CD4-positive, alpha-beta T cell treated with Interleukin-10 for 1 hour (primary cell): ENCODE measurements around the gene CNFN.
A peak's percentile ranks its signal among the peaks of the same experiment; 100 is the strongest.

Source experiments
- DNase-seq: peaks from one replicate; pipeline ENCODE4 v3.0.0-alpha.2; 2020

The CNFN gene, protein sequence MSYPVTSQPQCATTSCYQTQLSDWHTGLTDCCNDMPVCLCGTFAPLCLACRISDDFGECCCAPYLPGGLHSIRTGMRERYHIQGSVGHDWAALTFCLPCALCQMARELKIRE

DNA sequence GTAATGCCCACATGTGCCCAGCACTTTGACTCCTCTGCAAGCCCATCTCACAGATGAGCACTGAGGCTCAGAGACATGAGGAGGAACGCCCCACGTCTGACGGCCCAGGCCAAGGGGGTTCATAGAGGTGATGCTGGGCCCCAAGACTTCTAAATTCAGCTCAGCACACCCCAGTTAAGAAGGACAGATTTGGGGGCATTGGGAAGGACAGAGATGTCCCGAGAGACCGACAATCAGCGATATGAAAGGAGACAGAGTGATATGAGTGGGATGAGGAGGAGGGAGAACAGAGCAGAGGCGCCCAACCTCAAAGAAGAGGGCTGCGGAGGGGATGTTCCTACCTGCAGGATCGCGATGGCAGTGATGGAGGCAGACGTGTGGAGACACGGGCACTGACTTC, at the start of gene CNFN:
TSS of gene CNFN (minus strand) at position 399 of the 400 bp plus-strand sequence. CDS start 1,260 bp downstream, outside the sequence.
- DNase-seq: no peak

DNA sequence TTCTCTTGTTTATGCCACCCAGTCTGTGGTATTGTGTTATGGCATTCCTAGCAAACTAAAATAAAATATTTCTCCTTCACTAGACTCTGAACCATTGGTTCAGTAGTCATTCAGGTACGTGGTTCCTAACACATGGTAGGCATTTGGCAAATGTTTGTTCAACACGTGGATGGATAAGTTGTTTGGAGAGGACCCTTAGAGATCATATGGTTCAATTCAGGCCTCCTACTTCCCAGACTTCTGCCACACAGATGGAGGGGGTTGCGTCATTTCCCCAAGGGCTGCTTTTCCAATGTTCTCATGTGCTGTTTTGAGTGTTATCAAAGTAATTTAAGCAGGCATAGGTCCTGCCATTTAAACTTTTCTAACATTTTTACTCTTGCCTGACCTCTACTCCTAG, 45.9 kb upstream of the CNFN start:
- no peak for DNase-seq

DNA sequence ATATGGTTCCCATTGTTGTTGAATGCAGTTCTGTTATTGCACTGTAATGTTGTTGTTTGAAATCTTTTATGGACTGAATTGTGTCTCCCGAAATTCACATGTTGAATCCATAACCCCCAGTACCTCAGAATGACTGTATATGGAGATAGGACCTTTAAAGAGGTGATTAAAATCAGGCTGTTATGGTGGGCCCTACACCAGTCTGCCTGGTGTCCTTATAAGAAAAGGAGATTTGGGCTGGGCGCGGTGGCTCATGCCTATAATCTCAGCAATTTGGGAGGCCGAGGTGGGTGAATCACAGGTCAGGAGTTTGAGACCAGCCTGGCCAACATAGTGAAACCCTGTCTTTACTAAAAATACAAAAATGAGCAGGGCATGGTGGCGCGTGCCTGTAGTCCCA, 45.2 kb upstream of the CNFN start:
- DNase-seq: no peak

DNA sequence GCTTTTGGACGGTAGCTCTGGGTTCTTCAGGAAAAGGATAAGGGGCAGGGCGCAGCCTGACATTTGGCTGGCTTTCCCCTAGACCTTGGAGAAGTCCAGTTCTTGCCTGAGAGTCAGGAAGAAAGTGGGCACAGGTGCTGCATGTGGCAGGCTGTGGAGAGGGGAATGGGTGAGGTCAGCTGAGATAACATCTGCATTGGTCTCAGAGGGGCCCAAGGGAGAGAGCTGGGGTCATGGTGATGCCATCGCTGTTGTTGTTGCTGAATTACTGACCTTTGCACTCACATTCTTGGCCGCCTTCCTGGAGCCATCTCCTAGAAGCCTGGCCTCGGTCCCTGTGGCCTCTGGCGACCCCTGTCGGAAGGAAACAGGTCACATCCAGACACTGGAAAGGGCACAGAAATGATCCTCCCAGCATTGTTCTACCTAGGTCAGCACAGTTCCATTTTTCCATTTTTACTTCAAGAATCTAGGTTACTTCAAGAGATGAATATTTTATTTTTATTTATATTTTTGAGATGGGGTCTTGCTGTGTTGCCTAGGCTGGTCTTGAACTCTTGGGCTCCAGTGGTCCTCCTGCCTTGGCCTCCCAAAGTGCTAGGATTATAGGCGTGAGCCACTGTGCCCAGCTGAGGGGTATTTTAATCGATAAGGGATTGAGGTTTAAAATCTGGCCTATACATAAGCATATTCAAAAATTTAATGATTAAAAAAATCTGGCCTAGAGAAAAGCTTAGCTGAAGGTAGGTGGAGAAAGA, 43.6 kb upstream of the CNFN start:
- peak; percentile 77 for DNase-seq

DNA sequence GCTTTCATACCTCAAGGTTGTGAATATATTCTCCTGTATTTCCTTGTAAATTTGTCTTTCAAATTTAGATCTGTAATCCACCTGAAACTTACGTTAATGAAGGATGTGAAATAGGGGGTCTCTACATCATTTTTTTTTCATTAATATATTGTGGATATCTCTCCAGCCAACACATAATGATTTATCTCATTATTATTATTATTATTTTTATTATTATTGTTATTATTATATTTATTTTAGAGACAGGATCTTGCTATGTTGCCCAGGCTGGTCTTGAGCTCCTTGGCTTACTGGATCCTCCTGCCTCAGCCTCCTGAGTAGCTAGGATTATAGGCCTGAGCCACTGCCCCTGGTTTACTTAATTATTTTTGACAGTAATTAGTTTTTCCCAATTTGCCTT, 41.4 kb upstream of the CNFN start:
- no peak for DNase-seq

DNA sequence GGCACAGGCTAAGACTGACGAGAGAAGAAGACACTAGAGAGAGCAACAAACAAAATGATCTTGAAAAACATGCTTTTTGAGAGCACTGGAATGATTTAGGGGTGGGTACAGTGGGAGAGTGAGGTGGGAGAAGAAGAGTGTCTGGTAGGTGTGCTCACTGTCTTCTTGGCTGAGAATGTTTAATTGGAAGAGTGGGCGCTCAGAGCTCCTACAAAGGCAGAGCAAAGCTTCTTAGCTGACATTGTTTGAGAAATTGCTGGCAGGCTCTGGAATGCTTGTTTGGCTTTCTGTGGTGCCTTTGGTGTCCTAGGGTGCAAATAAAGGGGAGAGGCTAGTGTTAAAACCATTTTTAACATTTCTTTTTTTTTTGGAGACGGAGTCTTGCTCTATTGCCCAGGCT, 38.6 kb upstream of the CNFN start:
- no peak for DNase-seq

DNA sequence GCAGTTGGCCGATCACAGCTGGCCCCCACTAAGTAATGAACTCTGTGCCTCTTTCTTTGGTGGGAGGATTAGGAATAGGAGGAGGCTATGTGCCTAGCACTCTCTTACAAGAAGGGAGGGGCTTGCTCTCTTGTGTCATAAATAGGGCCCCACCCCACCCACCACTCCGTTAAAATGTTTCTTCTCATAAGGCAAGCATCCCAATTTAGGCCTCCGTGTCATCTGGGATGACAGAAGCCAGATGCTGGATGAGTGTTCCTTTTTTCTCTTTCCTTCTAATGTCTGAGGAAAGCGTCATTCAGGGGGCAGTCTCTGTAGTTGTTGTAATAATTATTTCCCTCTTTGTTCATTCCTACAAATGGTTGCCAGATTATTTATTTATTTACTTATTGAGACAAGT, 37.2 kb upstream of the CNFN start, which contains the start of gene LIPE:
TSS of gene LIPE (minus strand) at position 76 of the 400 bp plus-strand sequence. CDS start 239 bp downstream, outside the sequence.
- no peak for DNase-seq

DNA sequence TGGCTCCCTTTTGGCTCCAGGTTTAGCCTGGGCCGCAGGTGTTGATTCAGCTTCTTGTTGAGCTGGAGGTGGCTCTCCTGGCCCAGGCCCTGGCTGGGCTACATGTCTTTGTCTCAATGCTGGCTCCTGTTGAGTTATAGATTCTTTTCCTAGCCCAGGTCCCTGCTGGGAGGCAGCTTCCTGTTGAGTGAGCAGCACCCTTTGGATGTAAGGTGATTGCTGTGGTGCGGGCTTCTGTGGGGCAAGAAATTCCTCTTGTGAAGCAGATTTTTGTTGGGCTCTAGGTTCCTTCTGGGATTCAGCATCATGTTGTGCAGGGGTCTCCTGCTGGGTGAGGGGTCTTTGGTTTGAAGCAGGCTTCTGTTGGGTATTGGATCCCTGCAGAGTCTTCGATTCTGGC, 36.5 kb upstream of the CNFN start:
- DNase-seq: no peak

DNA sequence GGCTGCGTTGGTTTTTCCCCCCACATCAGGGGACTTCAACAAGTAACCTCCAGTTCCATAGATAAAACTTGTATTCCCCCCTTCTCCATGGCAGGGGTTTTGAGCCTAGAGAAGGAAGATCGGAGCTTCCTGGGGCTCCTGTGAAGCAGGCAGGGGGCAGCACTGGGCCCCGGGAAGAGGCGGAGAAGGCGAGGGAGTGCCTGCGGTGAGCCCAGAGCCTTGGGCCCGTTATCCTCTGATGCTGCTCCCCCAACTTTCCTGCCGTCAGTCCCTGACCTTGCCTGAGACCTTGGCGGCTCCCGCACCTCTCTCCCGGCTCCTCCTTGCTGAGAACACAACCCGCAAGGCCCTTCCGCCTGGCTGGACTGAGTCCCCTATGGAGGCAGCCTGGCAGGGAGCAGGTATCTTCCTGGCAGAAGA, 34.6 kb upstream of the CNFN start:
- no peak for DNase-seq

DNA sequence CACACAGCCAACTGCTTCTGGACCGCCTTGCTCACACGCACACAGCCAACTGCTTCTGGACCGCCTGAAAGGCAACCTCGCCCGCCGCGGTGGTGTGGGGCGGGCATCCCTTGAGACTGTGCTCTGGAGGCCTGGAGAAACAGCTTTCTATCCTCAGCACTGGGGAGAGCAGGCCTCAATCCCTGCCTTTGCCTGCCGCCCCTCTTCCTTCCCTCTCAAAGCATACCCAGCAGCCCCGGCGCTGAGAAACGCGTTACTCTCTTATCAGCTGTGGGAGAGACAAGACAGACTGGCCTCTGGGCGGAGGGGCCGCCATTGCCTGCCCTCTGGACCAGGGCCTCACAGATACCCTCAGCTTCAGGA, 34.2 kb upstream of the CNFN start:
- DNase-seq: no peak

DNA sequence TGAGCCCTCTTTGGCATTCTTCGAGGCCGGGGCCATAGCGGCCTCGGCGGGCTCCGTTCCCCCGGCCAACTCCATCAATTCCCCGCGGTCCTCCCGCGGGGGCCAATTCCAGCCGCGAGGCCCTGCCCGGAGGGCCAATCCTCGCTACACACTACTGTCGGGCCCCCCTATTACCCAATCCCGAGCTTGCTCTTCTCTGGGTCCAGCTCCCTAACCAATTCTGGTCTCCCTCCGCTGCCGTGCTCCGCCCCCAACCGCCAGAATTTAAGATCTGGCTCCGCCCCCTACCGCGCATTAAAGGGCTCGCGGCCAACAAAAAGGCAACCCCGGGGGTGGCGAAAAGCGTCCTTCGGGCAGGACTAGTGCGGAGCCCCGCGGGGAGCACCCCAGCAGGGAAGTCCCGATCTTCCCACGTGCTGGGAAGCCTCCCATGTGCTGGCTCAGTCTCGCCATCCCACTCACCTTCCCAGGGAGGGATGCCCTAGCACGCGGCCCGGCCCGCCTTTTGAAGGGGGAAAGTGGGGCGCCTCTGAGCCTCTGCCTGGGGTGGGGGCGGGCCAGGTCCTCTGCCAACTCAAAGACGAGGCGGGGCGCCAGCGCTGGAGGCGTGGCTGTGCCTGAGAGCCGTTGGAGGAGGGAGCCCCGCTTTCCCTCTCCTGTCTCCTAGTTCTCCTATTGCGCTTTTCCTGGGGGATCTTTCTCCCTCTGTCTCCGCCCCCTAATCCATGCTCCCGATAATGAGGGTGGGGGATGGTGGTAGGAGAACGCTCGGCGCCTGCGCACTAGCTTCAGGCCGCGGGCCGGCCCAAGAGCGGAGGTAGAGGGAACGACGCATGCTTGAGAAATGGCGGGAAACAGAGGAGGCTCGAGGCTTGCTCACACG, 33.6 kb upstream of the CNFN start:
- DNase-seq: peak; percentile 95

DNA sequence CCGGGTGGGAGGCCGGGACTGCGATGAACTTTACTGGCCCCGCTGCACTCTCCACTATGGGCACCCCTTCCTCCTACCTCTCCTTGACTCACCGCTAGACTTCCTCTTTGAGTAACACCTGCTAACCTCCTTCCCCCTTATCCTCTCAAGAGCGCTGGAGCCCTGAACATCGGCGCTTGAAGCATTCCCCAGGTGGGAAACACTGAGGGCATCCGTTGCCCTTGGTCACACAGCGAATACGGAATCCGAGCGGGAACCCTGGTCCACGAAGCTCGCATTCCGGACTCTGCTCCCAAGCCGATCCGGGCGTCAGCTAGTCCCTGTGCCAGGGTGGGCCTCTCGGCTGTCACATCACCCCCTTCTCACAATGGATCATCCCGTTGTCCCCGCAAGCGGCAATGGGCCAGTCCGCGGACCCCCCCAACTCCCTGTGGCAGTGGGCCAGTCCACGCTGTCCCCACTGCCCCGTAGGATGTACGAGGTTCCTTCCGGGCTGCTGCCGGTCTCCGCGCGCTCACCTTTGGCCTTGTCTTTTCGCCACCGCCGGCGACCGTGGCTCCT, 32.9 kb upstream of the CNFN start:
- peak; percentile 72 for DNase-seq

DNA sequence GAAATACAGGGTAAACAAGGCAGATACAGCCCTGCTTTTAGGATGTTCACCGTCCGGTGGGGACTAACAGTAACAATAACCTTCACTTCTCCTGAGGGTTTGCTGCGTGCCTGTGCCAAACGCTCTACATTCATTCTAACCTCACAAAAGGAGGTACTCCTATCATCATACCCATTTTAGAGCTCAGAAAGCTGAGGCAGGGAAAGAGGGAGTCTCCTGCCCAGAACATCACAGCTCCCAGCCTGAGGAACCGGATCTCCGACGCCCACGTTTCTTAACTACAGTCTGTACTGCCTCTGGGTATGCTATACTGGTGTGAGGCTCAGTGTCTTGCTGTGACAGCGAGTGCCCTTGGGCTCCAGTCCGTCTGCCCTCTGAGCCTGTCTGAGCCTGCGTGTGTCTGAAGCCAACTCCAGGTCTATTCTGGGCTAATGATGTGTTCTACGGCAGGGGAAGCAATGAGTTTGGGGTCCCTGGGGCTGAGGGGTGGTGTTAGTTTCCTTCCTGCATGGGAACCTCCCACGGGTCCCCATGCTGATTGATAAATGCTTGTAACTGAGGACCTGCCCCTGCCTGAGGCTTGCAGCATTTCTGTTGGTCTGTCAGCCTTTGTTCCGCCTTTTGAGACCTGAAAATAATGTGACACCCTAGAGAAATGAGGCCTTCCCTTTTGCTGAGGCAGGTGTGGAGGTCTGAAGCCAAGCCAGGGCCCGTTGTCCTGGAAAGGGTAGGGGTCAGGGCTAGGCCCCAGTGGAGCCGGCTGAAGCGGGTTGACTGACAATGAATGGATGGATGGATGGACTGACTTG, 32.2 kb upstream of the CNFN start:
- DNase-seq: no peak

DNA sequence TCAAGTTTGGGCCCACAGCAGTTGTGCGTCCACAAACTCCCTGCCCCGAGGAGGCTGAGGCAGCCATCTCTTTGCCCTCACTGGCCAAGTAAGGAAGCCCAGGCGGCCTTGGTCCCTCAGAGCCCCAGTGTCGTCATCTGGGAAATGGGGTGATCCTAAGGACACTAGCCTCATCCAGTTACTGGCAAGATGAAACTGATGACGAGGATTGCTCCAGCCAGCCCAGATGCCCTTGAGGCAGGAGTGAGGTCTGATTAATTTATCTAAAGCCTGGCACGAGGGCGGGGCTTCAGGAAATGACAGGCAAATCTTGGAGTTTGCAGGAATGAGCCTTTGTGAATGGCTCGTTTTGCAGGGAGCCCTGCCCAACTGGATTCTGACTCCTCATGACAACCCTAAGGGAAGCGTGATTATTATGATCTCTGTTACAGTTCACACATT, 31.5 kb upstream of the CNFN start:
- no peak for DNase-seq

DNA sequence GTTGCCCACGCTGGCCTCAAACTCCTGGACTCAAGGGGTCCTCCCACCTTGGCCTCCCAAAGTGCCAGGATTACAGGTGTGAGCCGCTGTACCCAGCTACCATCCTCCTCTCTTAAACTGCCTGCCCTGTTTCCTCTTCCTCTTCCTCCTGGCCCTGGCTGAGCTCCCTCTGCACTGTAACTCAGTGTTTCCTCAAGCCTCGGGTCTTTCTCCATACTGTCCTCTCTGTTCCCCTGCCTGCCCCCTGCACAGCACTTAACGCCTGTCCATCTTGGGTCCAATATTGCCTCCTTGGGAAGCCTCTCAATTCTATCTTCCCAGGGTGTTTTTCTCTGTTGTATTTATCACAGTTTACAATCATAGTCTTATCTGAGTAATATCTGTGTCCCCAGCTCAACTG, 31.0 kb upstream of the CNFN start:
- DNase-seq: no peak

DNA sequence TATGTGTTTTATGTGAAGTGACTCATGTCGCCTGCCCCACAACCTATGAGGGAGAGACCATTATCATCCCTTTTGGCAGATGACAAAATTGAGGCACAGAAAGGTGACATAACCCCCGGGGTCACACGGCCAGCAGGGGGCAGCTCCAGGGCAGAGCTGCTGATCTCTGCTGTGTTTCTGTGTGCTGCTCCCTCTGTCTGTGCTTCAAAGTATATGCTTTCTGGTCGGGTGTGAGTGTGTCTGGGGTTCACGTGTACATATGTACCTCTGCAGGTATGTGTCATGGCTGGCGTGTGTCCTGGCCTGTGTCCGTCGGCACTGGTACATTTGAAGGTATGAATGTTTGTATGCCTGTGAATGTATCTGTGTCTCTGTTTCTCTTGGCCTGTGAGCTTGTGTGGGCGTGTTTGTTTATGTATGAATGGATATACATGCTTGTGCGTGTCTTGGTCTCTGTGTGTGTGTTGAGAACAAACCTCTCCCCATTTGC, 30.0 kb upstream of the CNFN start:
- DNase-seq: peak; percentile 84

DNA sequence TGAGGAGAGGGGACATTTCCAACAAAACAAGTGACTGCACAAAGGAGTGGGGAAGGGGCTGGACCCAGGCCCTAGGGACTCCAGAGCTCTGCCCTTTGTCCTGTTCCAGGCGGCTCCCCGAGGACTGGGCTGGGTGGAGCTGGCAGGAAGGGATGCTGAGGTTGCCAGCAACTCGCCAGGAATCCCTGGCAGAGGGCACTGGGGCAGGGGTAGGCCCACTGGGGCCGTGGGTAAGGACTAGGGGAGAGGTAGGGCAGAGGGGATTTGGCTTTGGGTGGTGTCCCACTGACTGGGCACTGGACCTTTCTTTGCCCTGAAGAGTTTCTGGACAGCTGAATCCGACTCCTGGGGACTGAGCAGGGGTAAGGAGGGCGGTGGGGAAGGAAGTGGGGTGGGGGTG, 29.2 kb upstream of the CNFN start:
- no peak for DNase-seq

DNA sequence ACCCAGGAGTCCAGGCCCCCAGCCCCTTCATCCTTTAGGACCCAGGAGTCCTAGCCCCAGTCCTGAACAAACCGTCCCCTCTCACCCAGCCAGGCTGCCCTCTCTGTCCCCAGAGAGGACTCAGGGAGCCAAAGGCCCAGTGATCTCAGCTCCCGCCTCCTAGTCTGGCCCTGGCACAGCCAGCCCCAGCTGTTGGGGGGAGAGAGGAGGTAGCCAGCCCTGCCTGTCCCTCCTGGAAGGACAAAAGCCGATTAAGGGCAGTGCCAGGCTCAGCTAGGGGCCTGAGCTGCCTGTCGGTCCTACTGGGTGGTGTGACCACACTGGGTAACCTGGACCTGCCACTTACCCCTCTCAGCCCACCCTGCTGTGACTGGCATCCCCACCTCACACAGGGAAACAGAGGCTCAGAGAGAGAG, 22.6 kb upstream of the CNFN start:
- DNase-seq: no peak

DNA sequence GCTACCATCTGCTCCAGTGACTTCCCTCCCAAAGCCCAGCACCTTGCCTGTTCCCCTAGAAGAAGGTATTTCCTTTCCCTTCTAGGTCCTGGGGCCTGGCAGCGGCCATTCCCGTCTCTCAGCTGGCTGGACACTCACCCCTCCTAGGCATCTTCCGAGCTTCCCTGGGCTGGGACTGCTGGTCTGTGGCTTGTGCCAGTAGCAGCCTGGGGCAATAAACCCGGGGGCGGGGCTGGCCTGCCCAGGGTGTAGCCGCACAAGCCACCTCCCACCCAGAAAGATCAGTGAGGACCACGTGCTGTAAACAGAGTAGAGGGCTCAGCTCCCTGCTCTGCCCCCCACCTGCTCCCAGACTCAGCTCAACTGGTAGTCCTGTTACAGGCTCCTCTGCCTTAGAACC, 22.1 kb upstream of the CNFN start:
- no peak for DNase-seq

DNA sequence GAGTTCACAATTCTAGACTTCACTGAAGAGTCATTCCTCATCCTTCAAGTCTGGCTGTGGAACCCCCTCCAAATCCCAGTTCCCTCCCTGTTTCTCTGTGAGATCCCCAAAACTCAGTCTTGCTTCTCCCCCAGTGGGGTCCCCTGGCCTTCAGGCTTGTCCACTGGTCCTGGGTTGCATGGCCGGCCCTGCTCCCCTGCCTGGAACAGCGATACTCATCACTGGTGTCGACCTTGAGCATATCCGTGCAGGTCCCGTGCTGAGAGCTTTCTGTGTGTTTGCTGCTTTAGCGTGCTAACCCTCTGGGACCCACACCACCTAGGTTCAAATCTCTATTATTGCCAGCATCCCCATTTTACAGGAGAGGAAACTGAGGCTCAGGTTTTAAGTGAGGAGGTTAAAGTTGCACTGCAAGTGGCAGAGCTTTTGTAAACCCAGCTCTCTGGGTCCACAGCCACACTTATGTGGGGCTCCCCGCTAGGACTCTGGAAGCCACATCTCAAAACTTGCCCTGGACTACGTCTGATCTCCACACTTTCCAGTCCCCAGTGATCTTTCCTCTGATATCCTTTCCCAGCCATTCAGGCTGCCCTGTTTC, 21.6 kb upstream of the CNFN start:
- no peak for DNase-seq

DNA sequence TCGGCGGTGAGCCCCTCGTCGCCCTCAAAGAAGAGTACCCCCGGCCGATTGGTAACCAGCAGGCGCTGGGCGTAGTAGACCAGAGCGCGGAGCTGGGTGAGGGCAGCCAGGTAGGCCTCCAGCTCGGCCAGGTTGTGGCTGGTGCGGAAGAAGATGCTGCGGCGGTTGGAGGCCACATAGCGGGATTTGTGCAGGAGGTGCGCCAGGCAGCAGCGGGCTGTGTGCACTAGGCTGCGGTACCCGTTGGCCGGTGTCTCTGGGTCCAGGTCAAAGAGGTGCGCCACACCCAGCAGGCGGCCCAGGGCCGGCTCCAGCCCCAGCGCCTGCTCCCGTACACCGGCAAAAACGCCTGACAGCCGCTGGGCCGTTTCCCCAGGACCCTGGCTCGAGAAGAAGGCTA, 20.3 kb upstream of the CNFN start:
- no peak for DNase-seq

DNA sequence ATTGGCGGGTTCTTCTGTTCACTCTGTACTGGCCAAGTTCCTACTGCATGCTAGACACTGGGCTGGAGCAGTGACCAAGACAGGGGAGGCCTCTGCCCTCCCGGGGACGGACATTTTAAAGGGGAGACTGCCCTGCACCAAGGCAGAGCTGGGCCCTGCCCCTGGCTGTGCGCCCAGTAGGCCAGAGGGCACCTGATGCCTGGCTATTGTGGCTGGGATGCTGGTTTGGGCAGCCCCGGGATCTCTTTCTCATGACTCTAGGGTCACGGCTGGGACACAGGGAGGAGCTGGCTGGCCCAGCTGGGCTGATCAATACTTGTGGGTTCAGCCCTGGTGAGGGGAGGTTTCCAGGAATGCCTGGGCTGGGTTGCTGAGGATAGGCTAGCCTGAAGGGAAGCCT, 19.4 kb upstream of the CNFN start:
- DNase-seq: no peak
